ENCODE data around the gene LLGL2. TPM values are rescaled to one million over a fixed set of nuclear protein-coding genes. Genes with fewer than 3 reads are reported as not detected.

Gene LLGL2
- total RNA-seq, 4 donors from 2014 or later: 35.6 to 73.5 (median 53.8) TPM

DNA sequence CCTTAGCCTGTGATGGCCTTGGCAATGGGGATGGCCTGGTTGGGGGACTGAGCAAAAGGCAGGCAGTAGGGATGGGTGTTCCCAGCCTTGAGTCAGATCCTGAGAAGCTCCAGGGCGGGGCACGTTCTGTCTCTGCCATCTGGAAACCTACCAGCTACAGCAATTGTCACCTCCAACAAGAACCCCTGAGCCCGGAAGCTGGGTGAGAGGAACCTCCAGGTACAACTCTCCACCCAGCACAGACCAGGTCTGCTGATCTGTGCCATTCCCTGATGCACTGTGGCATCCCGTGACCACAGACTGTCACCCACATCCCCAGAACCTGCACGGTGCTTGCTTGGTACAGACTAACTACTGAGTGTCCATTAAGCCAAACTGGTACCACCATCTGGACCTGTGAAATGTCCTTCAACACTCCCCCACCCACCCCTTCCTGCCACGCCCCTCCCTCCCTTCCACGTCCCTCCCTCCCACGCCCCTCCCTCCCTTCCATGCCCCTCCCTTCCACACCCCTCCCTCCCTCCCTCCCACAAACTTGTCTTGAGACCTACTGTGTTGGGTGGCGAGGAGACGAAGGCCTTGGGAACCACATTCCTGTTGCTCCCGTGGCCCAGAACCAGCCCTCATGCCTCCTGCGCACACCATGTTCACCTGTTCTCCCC, 78.7 kb downstream of the LLGL2 start:
- Histone ChIP-seq H3K27ac (no peak overlapping the region), H3K4me1 (peaks cover 0 to 4% of the 10 kb centered on the region in 2 donors), H3K9me3 (no peaks in the 10 kb centered on the region), H3K27me3 (no peaks in the 10 kb centered on the region), H3K36me3 (no peaks in the 10 kb centered on the region), H3K4me3 (replicated peaks in 1 of 3) (no peak overlapping the region)
- intact Hi-C loops (cut with DNase I): no loop called here
- TF ChIP-seq, protein P1, sequence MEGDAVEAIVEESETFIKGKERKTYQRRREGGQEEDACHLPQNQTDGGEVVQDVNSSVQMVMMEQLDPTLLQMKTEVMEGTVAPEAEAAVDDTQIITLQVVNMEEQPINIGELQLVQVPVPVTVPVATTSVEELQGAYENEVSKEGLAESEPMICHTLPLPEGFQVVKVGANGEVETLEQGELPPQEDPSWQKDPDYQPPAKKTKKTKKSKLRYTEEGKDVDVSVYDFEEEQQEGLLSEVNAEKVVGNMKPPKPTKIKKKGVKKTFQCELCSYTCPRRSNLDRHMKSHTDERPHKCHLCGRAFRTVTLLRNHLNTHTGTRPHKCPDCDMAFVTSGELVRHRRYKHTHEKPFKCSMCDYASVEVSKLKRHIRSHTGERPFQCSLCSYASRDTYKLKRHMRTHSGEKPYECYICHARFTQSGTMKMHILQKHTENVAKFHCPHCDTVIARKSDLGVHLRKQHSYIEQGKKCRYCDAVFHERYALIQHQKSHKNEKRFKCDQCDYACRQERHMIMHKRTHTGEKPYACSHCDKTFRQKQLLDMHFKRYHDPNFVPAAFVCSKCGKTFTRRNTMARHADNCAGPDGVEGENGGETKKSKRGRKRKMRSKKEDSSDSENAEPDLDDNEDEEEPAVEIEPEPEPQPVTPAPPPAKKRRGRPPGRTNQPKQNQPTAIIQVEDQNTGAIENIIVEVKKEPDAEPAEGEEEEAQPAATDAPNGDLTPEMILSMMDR (IDR thresholded peaks at IDR 0.05): no peak
- 82 to 85% methylated on average over 8 to 11 of the region's 12 CpGs for WGBS, 2 donors
- DNase-seq: no peak

DNA sequence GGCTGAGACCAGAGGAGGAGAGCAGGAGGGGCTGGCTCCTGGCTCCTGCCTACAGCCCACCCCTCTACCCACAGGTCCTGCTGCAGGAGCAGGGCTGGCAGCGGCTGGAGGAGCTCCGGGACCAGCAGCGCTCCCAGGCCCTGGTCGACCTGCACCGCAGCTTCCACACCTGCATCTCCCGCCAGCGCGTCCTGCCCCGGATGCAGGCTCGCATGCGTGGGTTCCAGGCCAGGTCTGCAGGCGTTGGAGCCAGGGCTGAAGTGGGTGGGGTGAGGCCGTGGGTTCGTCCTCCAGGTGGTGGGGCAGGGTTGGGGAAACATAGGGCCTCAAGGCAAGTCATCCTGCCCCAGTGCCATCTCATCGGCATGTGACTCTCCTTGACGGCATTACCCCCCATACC, 80.3 kb downstream of the LLGL2 start:
- H3K27me3 ChIP-seq: no peaks in the 10 kb centered on the region
- H3K27ac ChIP-seq: no peak overlapping the region
- H3K36me3 ChIP-seq: no peaks in the 10 kb centered on the region
- H3K4me1 ChIP-seq: peaks cover 0 to 4% of the 10 kb centered on the region in 2 donors
- TF ChIP-seq POLR2A (IDR thresholded peaks at IDR 0.05): no peak
- TF ChIP-seq, protein P1 (IDR thresholded peaks at IDR 0.05): no peak
- H3K4me3 ChIP-seq (replicated peaks in 1 of 3): no peak overlapping the region
- intact Hi-C loops (cut with DNase I): no loop called here
- H3K9me3 ChIP-seq: no peaks in the 10 kb centered on the region
- 83 to 84% methylated on average over 6 to 14 of the region's 16 CpGs for WGBS, 2 donors
- no peak for DNase-seq

DNA sequence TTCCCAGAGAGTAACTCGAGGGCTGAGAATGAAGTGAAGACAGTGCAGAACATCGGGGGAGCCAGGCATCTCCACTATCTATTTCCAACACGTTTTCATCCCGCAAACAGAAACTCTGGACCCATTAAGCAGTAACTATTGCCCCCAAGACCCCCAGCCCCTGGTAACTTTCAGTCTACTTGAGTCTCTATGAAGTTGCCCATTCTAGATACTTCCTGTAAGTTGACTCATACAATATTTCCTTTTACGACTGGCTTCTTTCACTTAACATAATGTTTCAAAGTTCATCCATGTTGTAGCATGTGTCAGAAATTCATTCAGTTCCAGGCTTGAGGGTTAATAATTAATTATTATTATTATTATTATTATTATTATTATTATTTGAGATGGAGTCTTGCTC, 81.6 kb downstream of the LLGL2 start:
- Histone ChIP-seq H3K27ac (no peak overlapping the region), H3K36me3 (no peaks in the 10 kb centered on the region), H3K4me1 (peaks cover 0 to 4% of the 10 kb centered on the region in 2 donors), H3K27me3 (no peaks in the 10 kb centered on the region), H3K9me3 (no peaks in the 10 kb centered on the region), H3K4me3 (replicated peaks in 1 of 3) (no peak overlapping the region)
- no peak for DNase-seq
- 89 to 97% methylated on average over 5 of the region's 5 CpGs for WGBS, 2 donors
- TF ChIP-seq, protein P1 (IDR thresholded peaks at IDR 0.05): no peak
- TF ChIP-seq POLR2A (IDR thresholded peaks at IDR 0.05): no peak
- intact Hi-C loops (cut with DNase I): no loop called here

DNA sequence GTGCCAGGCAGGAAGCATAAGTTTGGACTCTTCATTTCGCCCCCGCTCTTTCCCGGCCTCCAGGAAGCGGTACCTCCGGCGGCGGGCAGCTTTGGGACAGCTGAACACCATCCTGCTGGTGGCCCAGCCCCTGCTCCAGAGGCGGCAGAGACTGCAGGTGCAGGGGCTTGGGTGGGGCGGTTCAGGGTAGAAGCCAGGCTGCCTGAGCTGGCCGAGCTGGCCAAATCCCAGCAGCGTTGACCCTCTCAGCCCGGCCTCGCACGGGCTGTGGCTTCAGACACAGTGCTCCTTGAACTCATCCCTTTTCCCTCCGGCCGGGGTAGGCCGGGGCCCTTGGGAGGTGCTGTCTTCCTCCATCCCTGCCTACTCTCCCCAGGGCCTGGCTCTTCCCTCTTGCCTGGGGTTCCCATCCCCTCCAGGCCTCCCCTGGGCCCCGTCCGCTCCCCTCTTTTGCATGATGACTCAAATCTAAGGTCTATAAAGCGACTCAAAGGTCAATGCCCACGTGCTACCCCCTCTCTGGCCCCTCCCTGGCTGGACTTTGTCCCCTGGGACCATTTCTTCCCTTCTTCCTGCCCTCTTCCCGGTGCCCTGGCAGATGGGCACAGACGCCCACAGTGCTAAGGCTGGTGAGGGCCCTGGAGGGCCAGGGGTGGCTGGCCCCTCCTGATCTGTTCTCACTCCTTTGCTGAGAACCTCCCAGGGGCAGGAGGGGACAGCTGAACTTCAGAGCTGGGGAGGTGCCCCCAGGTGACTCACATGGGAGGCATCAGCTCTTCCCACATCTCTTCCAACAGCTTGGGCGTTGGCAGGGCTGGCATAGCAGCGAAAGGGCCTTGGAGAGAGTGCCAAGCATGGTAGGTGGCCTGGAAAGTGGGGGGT, 84.8 kb downstream of the LLGL2 start:
- no peaks in the 10 kb centered on the region for H3K27me3 ChIP-seq
- H3K4me1 ChIP-seq: no peaks in the 10 kb centered on the region
- intact Hi-C loops (cut with DNase I): no loop called here
- peaks cover 9 to 25% of the 10 kb centered on the region in 2 donors for H3K36me3 ChIP-seq
- 87 to 93% methylated on average over 25 of the region's 25 CpGs for WGBS, 2 donors
- no peak overlapping the region for H3K4me3 ChIP-seq (replicated peaks in 1 of 3)
- H3K9me3 ChIP-seq: no peaks in the 10 kb centered on the region
- no peak for DNase-seq
- no peak overlapping the region for H3K27ac ChIP-seq
- TF ChIP-seq POLR2A (IDR thresholded peaks at IDR 0.05): no peak
- TF ChIP-seq, protein P1 (IDR thresholded peaks at IDR 0.05): no peak

All from thyroid gland (tissue), 4 donors.